Measurements from ENCODE around the gene RNF144B.
A peak's percentile ranks its signal among the peaks of the same experiment; 100 is the strongest.

Gene RNF144B

GRCh38 chr6:18489335-18489734 is 102.2 kb downstream of the RNF144B start:
- DNase-seq: no peak

- DNase-seq: no peak
Observed at GRCh38 chr6:18491308-18492045, 104.3 kb downstream of the RNF144B start.

GRCh38 chr6:18492972-18493371 is 105.8 kb downstream of the RNF144B start:
- no peak for DNase-seq

- no peak for DNase-seq
Observed at GRCh38 chr6:18493382-18493891, 106.3 kb downstream of the RNF144B start.

- DNase-seq: no peak
Observed at GRCh38 chr6:18493925-18494324, 106.8 kb downstream of the RNF144B start.

GRCh38 chr6:18495236-18495635 is 108.1 kb downstream of the RNF144B start:
- DNase-seq: no peak

GRCh38 chr6:18496462-18496861 is 109.3 kb downstream of the RNF144B start:
- DNase-seq: no peak

- no peak for DNase-seq
Observed at GRCh38 chr6:18497006-18497405, 109.9 kb downstream of the RNF144B start.

- no peak for DNase-seq
Observed at GRCh38 chr6:18498408-18498807, 111.3 kb downstream of the RNF144B start.

GRCh38 chr6:18500921-18501662 is 113.9 kb downstream of the RNF144B start:
- DNase-seq: no peak

- DNase-seq: peak; percentile 57
Observed at GRCh38 chr6:18501663-18502013, 114.5 kb downstream of the RNF144B start.

GRCh38 chr6:18503206-18503592 is 116.0 kb downstream of the RNF144B start:
- DNase-seq: no peak

GRCh38 chr6:18503593-18504231 is 116.6 kb downstream of the RNF144B start:
- peak; percentile 76 for DNase-seq

- DNase-seq: no peak
Observed at GRCh38 chr6:18504232-18504596, 117.1 kb downstream of the RNF144B start.

GRCh38 chr6:18506382-18507017 is 119.3 kb downstream of the RNF144B start:
- DNase-seq: peak; percentile 45

- no peak for DNase-seq
Observed at GRCh38 chr6:18507018-18507415, 119.9 kb downstream of the RNF144B start.

GRCh38 chr6:18507561-18507960 is 120.4 kb downstream of the RNF144B start:
- DNase-seq: peak; percentile 69

GRCh38 chr6:18509871-18510643 is 122.9 kb downstream of the RNF144B start:
- DNase-seq: peak; percentile 33

GRCh38 chr6:18510644-18511033 is 123.5 kb downstream of the RNF144B start:
- no peak for DNase-seq

GRCh38 chr6:18511211-18511610 is 124.1 kb downstream of the RNF144B start:
- no peak for DNase-seq

- no peak for DNase-seq
Observed at GRCh38 chr6:18513253-18513798, 126.2 kb downstream of the RNF144B start.

- no peak for DNase-seq
Observed at GRCh38 chr6:18514180-18514579, 127.0 kb downstream of the RNF144B start.

All from fibroblast of skin of back (primary cell).